Upper lobe of left lung (tissue), 4 donors: ENCODE results near the gene EREG.

ENCODE experiments used
- CTCF ChIP-seq, 6 experiments: fragments of 450-650 bp in 4 of 6; fragments of 200-600 bp in 2 of 6; sonication (generic) in 2 of 6; IDR thresholded peaks; one replicate each; pipeline ENCODE4 v1.5.1; 2016 to 2019; ENCODE audit warnings: antibody characterized with exemption in 6 of 6
- EP300 ChIP-seq, 4 donors: sonication (generic); formaldehyde crosslinking; IDR thresholded peaks; one replicate each; pipeline ENCODE4 v1.5.1; 2017; ENCODE audit warnings: antibody characterized with exemption in 4 of 4, control low read depth in 2 of 4

GRCh38 chr4:74366367-74366911 is 1.5 kb downstream of the EREG start:
- no peak for TF ChIP-seq CTCF (IDR thresholded peaks at IDR 0.05)
- peak in 1 of 4 donors; percentile 15 for TF ChIP-seq EP300 (IDR thresholded peaks at IDR 0.05)
